T-helper 17 cell (primary cell): ENCODE measurements around the gene PDP2. TPM values are rescaled to one million over a fixed set of nuclear protein-coding genes. Genes with fewer than 3 reads are reported as not detected.
"Not testable (repeated sequence)": the region's sequence is repeated elsewhere in the genome, so short reads cannot be mapped to it uniquely, and the experiment has no call there.

ENCODE experiments used
- ATAC-seq: fragments of 150-1000 bp; cut with Tn5 transposase; 2 replicates; pipeline ENCODE4 v1.10.0; 2021; ENCODE audit warnings: mild to moderate bottlenecking, moderate library complexity
- DNase-seq, 3 donors: peaks; one replicate each; pipeline versions ENCODE4 v3.0.0 to v3.0.0-alpha.2; 2020 to 2021
- H3K9me3 ChIP-seq: one replicate; pipeline ENCODE4 v1.7.0; 2013; ENCODE audit warnings: low read length, mild to moderate bottlenecking; ENCODE audit not compliant: control insufficient read depth, poor library complexity, severe bottlenecking
- H3K27ac Mint-ChIP-seq: one replicate; pipeline ENCODE4 v1.8.0; 2022; ENCODE audit warnings: mild to moderate bottlenecking, moderate library complexity, mixed read lengths
- H3K27me3 Mint-ChIP-seq: one replicate; pipeline ENCODE4 v1.8.0; 2022; ENCODE audit warnings: mixed read lengths
- H3K36me3 Mint-ChIP-seq: one replicate; pipeline ENCODE4 v1.8.0; 2022; ENCODE audit warnings: low read depth, mixed read lengths
- H3K4me1 Mint-ChIP-seq: one replicate; pipeline ENCODE4 v1.8.0; 2022; ENCODE audit warnings: mild to moderate bottlenecking, mixed read lengths
- H3K4me3 Mint-ChIP-seq: one replicate; pipeline ENCODE4 v1.8.0; 2022; ENCODE audit warnings: mild to moderate bottlenecking, moderate library complexity, mixed read lengths
- total RNA-seq, 4 donors: library from RNA in 2 of 4; stranded (reverse) in 2 of 4; gene quantifications; one replicate each; pipeline ENCODE4 v1.2.3 and lab custom pipeline; 2022 to 2026

Gene PDP2
- total RNA-seq, 2 donors from 2014 or later, result 5.8 to 8.9 TPM

DNA sequence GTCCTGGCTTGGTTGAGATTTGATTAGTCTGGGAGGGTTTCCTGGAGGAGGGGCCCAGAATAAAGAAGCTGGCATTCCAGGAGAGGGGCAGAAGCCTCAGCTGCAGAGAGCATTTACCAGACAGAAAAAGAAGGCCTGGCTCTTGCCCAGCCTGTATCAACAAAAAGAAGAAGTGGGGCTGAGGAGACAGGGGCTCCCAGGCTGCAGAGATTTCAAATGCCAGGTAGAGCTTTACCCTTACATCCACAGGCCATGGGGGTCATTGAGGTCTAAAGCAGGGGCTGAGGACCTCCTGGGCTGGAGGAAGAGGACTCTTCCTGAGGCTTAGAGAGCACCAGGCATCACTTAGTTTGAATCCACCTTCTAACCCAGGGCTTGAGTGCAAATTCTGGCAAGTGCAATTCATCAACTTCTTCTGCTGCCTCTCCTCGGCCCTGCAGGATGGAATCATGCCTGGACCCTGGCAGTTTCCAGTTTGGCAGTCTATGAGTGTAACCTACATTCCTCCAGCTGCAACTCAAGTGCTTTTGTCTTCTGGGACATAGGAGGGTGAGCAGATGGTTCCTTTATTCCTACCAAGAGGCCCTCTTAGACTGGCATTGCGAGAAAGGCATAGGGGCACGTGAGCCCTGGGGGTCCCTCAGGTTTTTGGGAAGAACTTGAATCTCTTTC, 20.8 kb upstream of the PDP2 start:
- Mint-ChIP-seq H3K27ac (no peak overlapping the region), H3K36me3 (no peaks in the 10 kb centered on the region), H3K27me3 (no peaks in the 10 kb centered on the region), H3K4me1 (peaks cover 5% of the 10 kb centered on the region), H3K4me3 (no peak overlapping the region)
- ATAC-seq, result no peak
- no peaks in the 10 kb centered on the region for H3K9me3 ChIP-seq
- no peak for DNase-seq

DNA sequence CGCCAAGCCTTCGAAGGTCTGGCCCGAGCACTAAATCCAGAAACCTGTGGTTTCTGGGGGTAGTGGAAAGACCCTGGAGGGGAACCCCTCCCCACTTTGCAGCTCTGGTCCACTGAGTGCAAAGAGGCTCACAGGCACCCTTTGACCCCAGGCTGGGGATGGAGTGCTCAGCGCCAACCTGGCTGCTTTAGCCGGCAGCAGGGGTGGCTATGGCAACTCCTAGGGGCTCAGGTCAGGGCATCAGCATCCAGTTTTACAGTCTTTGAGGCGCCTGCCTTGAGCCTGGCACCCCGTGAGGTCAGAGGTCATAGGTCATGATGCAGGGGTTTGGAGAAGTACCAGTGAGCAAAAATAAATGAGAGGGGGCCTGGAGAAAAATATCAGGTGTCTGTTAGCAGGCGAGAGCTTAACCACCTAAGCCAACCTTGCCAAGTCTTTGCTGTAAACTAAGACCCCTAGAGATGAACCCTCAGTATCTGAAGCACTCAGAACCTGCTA, 18.2 kb upstream of the PDP2 start:
- no peaks in the 10 kb centered on the region for H3K36me3 Mint-ChIP-seq
- H3K4me3 Mint-ChIP-seq, result no peak overlapping the region
- peaks cover 4% of the 10 kb centered on the region for H3K4me1 Mint-ChIP-seq
- no peak overlapping the region for H3K27ac Mint-ChIP-seq
- no peaks in the 10 kb centered on the region for H3K27me3 Mint-ChIP-seq
- no peak for DNase-seq
- no peak for ATAC-seq
- H3K9me3 ChIP-seq, result no peaks in the 10 kb centered on the region

DNA sequence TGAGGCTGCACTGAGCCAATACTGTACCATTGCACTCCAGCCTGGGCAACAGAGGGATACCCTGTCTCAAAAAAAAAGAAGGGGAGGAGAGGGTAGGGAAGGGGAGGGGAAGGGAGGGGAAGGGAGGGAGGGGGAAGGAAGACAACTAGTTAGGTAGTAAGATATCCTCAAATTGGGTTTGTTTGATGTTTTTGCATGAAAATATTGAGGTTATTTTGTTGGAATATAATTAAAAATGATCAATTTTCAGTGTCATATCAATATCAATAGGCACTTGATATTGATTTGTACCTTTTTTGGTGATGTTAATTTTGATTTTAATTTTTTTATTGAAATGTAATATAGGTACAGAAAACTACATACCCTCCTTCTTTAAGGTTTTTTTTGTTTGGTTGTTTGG, 16.6 kb upstream of the PDP2 start:
- DNase-seq (no peak), ATAC-seq (no peak)
- Mint-ChIP-seq H3K4me1 (peaks cover 8% of the 10 kb centered on the region), H3K27ac (no peak overlapping the region), H3K36me3 (peaks cover 2% of the 10 kb centered on the region), H3K4me3 (no peak overlapping the region), H3K27me3 (peaks cover 4% of the 10 kb centered on the region)
- no peaks in the 10 kb centered on the region for H3K9me3 ChIP-seq

DNA sequence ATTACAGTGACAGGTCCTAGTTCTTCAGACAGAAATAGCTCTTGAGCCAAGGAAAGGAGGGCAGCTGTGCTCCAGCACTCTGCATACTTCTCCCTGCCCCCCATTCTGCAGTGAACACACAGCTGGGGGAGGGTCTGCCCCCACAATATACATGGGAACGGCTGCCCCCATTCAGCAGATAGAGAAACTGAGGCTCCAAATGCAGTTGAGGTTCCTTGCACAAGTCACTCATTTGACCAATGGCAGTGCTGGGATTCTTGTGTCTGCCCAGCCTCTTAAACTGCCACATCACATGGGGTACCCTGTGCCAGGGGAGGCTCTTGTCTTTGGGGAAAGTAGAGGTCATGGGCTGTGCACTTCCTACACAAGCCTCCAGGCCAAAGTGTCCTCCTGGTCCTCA, 10.9 kb upstream of the PDP2 start:
- Mint-ChIP-seq H3K4me1 (peaks cover 21% of the 10 kb centered on the region), H3K36me3 (peaks cover 2% of the 10 kb centered on the region), H3K4me3 (no peak overlapping the region), H3K27ac (no peak overlapping the region), H3K27me3 (peaks cover 4% of the 10 kb centered on the region)
- no peak for ATAC-seq
- no peak for DNase-seq
- H3K9me3 ChIP-seq, result no peaks in the 10 kb centered on the region

DNA sequence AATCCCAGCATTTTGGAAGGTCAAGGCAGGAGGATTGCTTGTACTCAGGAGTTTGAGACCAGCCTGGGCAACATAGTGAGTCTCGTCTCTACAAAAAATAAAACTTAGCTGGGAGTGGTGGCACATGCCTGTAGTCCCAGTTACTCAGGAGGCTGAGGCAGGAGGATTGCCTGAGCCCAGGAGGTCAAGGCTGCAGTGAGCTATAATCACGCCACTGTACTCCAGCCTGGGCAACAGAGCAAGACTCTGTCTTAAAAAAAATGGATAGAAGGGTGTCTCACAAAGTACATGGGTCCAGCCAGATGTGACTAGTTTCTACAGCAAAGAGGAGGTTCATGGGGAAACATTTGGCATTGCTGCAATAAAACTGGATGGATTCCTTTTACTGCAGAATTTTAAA, 9.0 kb upstream of the PDP2 start:
- H3K27ac Mint-ChIP-seq, H3K4me3 Mint-ChIP-seq, H3K9me3 ChIP-seq, H3K36me3 Mint-ChIP-seq, ATAC-seq, H3K27me3 Mint-ChIP-seq, DNase-seq: not testable (repeated sequence)
- peaks cover 23% of the 10 kb centered on the region for H3K4me1 Mint-ChIP-seq

DNA sequence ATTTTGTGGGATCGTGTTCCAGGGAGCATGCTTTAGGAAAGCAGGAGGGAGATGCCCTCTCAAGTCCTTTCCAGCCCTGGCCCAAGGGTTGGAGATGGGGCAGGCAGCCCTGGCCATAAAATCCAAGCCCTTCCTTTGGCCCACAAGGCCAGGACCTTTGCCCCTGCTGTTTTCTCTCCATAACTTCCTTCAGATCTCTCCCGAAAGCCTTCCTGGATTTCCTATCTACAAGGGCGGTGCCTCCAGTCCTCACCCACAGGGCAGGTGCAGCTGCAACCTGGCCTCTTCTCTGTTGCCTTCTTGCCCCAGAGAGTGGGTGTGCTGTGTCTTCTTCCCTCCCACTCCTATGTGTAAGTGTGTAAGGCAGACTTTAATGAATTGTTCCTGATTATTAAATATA, 8.5 kb upstream of the PDP2 start:
- H3K27me3 Mint-ChIP-seq, result peaks cover 4% of the 10 kb centered on the region
- H3K27ac Mint-ChIP-seq, result no peak overlapping the region
- peaks cover 2% of the 10 kb centered on the region for H3K36me3 Mint-ChIP-seq
- DNase-seq (no peak), ATAC-seq (no peak)
- no peak overlapping the region for H3K4me3 Mint-ChIP-seq
- peaks cover 23% of the 10 kb centered on the region for H3K4me1 Mint-ChIP-seq
- H3K9me3 ChIP-seq, result no peaks in the 10 kb centered on the region

DNA sequence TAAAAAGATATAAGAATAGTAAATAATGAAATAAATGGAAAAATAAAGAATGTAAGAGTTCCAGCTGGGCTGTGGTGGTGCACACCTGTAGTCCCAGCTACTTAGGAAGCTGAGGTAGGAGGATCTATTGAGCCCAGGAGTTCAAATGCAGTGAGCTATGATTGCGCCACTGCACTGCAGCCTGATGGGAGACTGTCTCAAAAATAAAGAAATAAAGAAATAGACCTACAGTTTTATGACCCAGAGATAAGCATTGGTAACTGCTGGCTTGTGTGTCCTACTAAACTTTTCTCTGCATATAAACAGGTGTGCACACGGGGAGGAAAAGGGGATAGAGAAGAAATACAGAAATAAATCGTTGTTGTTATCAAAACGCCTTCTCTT, 7.8 kb upstream of the PDP2 start:
- H3K36me3 Mint-ChIP-seq, result peaks cover 2% of the 10 kb centered on the region

DNA sequence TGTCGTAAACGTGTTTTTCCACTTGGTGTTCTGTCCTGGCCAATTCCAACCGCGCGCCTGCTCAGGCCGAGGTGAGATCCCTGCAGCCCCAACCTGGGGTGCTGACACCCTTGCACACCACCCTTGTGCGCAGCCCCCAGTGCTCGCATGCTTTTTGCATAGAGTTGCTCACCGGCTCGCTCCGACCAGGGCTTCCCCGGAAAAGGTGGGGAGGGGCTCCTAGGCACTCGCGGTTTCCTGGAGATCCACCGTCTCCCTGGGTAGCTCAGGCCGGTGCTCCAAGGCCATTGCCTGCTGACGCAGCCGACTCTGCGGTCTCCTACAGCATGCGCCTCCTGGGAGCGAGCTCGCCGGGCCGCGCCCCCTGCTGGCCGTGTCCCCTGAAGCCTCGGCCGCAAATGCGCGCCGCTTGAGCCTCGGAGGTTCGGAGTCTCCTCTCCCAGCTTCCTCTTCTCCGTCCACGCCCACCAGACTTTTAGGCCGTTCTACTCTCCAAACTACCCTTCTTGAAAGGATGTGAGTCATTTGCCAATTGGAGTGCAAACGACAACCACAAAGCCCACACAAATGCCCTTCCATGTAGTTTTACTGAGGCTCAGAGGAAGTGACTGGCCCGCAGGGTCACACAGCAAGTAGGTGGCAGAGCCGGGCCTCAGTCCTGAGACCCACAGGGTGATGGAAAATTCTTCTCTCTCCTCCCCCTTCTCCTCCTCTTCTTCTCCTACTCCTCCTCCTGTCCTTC, 7.2 kb upstream of the PDP2 start:
- peak; percentile 76 to 83 (median 80) for DNase-seq
- Mint-ChIP-seq H3K4me1 (peaks cover 18% of the 10 kb centered on the region), H3K27ac (peak overlapping the region; percentile 81), H3K27me3 (no peaks in the 10 kb centered on the region), H3K4me3 (peak overlapping the region; percentile 90), H3K36me3 (no peaks in the 10 kb centered on the region)
- H3K9me3 ChIP-seq, result no peaks in the 10 kb centered on the region
- peak; percentile 89 for ATAC-seq

More for the DNA sequence above, 7.8 kb upstream of the PDP2 start:
- DNase-seq, result no peak
- no peaks in the 10 kb centered on the region for H3K9me3 ChIP-seq
- ATAC-seq, result no peak
- Mint-ChIP-seq H3K4me1 (peaks cover 23% of the 10 kb centered on the region), H3K4me3 (peak overlapping the region; percentile 90), H3K27ac (peak overlapping the region; percentile 81), H3K27me3 (peaks cover 4% of the 10 kb centered on the region)

DNA sequence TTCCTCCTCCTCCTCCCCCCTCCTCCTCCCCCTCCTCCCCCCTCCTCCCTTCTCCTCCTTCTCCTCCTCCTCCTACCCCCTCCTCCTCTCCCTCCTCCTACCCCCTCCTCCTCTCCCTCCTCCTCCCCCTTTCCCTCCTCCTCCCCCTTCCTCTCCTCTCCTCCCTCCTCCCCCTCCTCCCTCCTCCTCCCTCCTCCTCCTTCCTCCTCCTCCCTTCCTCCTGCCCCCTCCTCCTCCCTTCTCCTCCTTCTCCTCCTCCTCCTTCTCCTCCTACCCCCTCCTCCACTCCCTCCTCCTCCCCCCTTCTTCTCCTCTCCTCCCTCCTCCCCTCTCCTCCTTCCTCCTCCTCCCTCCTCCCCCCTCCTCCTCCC, 6.6 kb upstream of the PDP2 start:
- H3K4me1 Mint-ChIP-seq, result peaks cover 18% of the 10 kb centered on the region
- no peaks in the 10 kb centered on the region for H3K9me3 ChIP-seq
- peak overlapping the region; percentile 90 for H3K4me3 Mint-ChIP-seq
- no peak for ATAC-seq
- no peaks in the 10 kb centered on the region for H3K27me3 Mint-ChIP-seq
- DNase-seq, result no peak
- H3K27ac Mint-ChIP-seq, result peak overlapping the region; percentile 81
- no peaks in the 10 kb centered on the region for H3K36me3 Mint-ChIP-seq

DNA sequence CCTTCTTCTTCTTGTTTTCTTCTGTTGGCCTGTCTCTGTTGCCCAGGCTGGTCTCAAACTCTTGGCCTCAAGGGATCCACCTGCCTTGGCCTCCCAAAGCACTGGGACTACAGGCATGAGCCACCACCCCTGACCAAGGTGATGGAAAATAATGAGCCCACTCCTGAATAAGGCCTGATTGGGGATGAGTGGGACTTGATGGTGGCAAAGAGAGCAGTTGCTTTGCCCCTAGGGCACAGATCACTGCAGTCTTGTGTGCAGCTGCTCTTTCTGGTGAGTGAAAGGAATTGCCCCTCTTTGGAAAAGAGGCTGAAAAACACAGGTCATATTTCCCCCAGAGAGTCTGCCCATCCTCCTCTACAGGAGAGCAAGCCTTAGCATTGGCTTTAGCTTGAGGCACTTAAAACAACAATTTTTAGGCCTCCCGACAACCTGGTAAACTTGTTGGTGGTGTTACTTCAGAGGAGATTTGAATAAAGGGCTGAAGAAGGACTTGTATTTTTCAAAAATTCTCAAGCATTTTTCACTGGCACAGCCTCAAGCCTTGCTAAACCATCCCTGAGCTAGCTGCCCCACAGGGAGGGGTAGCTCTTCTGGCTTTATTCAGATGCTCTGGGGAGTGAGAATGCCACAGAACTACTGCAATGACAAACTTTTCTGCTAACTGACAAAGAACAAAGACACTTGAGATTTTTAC, 6.1 kb upstream of the PDP2 start:
- H3K36me3 Mint-ChIP-seq, result no peaks in the 10 kb centered on the region
- no peaks in the 10 kb centered on the region for H3K27me3 Mint-ChIP-seq
- peak overlapping the region; percentile 53 for H3K27ac Mint-ChIP-seq
- H3K4me1 Mint-ChIP-seq, result peaks cover 18% of the 10 kb centered on the region
- ATAC-seq, result no peak
- no peak for DNase-seq
- no peaks in the 10 kb centered on the region for H3K9me3 ChIP-seq
- H3K4me3 Mint-ChIP-seq, result peak overlapping the region; percentile 64

DNA sequence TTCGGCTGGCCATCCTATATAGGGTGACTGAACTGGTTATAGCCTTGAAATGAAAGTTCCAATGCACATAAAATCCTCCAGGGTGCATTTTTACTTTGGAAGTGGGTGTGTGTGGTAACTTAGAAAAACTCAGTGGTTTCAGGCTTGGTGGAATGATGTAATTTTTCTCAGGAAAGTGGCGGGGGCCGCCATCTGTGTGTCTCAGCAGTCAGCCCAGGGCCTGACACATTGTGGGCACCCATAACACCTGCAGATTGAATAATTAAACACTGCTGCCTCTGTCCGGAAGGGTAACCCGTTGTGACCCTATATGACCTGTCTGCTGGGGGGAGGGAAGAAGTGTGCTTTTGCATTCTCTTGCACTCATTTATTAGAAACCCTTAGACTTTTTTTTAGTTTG, 2.2 kb upstream of the PDP2 start:
- peaks cover 2% of the 10 kb centered on the region for H3K36me3 Mint-ChIP-seq
- H3K27ac Mint-ChIP-seq, result no peak overlapping the region
- DNase-seq (no peak), ATAC-seq (no peak)
- no peaks in the 10 kb centered on the region for H3K27me3 Mint-ChIP-seq
- H3K4me1 Mint-ChIP-seq, result peaks cover 27% of the 10 kb centered on the region
- H3K4me3 Mint-ChIP-seq, result no peak overlapping the region
- no peaks in the 10 kb centered on the region for H3K9me3 ChIP-seq

DNA sequence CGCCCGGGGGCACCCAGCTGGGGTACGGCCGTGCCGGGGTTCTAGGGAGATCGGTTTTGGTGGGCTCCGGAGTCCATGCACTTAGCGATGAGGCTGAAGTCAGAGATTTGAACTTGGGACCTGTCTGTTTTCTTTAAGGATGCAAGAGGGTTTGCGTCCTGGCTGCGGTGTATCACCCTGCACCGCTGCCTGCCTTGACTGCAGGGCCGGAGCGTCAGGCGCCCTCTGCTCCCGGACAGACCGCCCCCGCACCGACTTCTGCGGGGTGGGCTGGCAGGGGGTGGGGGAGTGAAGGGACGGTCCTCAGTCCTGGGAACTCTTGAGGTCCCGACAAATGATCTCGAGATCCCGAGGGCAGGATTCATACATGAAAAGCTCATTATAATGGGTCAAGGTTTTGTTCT, 701 bp downstream of the PDP2 start:
- peak overlapping the region; percentile 99 for H3K4me3 Mint-ChIP-seq
- DNase-seq, result no peak
- peak; percentile 4 for ATAC-seq
- peaks cover 22% of the 10 kb centered on the region for H3K4me1 Mint-ChIP-seq
- no peaks in the 10 kb centered on the region for H3K27me3 Mint-ChIP-seq
- no peaks in the 10 kb centered on the region for H3K9me3 ChIP-seq
- no peak overlapping the region for H3K27ac Mint-ChIP-seq
- H3K36me3 Mint-ChIP-seq, result peaks cover 2% of the 10 kb centered on the region

DNA sequence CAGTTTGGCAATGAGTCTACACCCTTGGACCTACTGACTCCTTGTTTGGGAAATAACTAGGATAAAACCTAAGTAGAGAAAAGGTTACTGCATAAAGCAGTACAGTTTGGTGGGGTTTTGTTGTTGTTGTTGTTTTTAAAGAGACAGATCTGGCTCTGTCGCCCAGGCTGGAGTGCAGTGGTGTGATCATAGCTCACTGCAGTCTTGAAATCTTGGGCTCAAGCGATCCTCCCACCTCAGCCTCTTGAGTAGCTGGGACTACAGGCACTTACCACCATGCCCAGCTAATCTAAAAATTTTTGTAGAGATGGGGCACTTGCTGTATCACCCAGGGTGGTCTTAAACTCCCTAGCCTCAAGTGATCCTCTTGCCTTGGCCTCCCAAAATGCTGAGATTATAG, 1.2 kb downstream of the PDP2 start:
- no peak for DNase-seq
- H3K9me3 ChIP-seq, result no peaks in the 10 kb centered on the region
- H3K27ac Mint-ChIP-seq, result no peak overlapping the region
- H3K4me1 Mint-ChIP-seq, result peaks cover 24% of the 10 kb centered on the region
- peak overlapping the region; percentile 99 for H3K4me3 Mint-ChIP-seq
- H3K36me3 Mint-ChIP-seq, result peaks cover 2% of the 10 kb centered on the region
- ATAC-seq, result no peak
- no peaks in the 10 kb centered on the region for H3K27me3 Mint-ChIP-seq
